B cell (primary cell): ENCODE results near the gene COX17. TPM values are rescaled to one million over a fixed set of nuclear protein-coding genes. Genes with fewer than 3 reads are reported as not detected.

Experiments used
- ATAC-seq: fragments of 200-7000 bp; cut with Tn5 transposase; one replicate; pipeline ENCODE4 v1.10.0; 2021; ENCODE audit warnings: low read depth, mild to moderate bottlenecking, moderate number of reproducible peaks, moderate library complexity
- CTCF ChIA-PET: fragments of 350-600 bp; sonication (Branson Sonifier 250); formaldehyde crosslinking; loops from one replicate; lab custom pipeline; 2021; ENCODE audit warnings: antibody characterized with exemption, inconsistent platforms; lab: Charles Lee
- POLR2A ChIA-PET: fragments of 350-600 bp; sonication (Branson Sonifier 250); formaldehyde crosslinking; loops from one replicate; lab custom pipeline; 2021; ENCODE audit warnings: antibody characterized with exemption; lab: Charles Lee
- DNase-seq: peaks from one replicate; pipeline ENCODE4 v3.0.0; 2013
- H2AFZ ChIP-seq: 2 replicates; pipeline ENCODE4 v1.6.1; 2012; ENCODE audit warnings: mild to moderate bottlenecking, low read depth, low read length; ENCODE audit not compliant: insufficient read depth, poor library complexity, severe bottlenecking
- H3K27ac ChIP-seq, 2 donors: 1 replicate in 1 of 2; 2 replicates in 1 of 2; pipeline ENCODE4 v1.5.1; 2012 to 2013; ENCODE audit warnings: low read length in 2 of 2, mild to moderate bottlenecking in 2 of 2, moderate library complexity in 1 of 2
- H3K27me3 ChIP-seq, 4 experiments: fragments of 200-600 bp in 1 of 4; sonication (generic) in 1 of 4; replicated peaks in 1 of 4; 1 replicate in 2 of 4; 2 replicates in 2 of 4; pipeline versions ENCODE4 v1.6.1 to v1.7.0; 2013 to 2016; ENCODE audit warnings: low read length in 3 of 4, mild to moderate bottlenecking in 2 of 4, mixed read lengths in 1 of 4, moderate library complexity in 1 of 4; ENCODE audit not compliant: insufficient read depth in 4 of 4, control insufficient read depth in 3 of 4; ENCODE audit errors: control extremely low read depth in 1 of 4
- H3K36me3 ChIP-seq, 2 experiments: replicated peaks in 1 of 2; 1 replicate in 1 of 2; 2 replicates in 1 of 2; pipeline versions ENCODE4 v1.6.1 to v1.7.1; 2013; ENCODE audit warnings: low read length in 1 of 2; ENCODE audit not compliant: insufficient read depth in 2 of 2, control insufficient read depth in 1 of 2; ENCODE audit errors: control extremely low read depth in 1 of 2, extremely low read depth in 1 of 2
- H3K4me1 ChIP-seq, 2 donors: fragments of 200-600 bp in 1 of 2; sonication (generic) in 1 of 2; 1 replicate in 1 of 2; 2 replicates in 1 of 2; pipeline versions ENCODE4 v1.5.1 to v1.6.1; 2013 to 2017; ENCODE audit warnings: low read length in 2 of 2; ENCODE audit not compliant: control insufficient read depth in 2 of 2, insufficient read depth in 2 of 2
- H3K4me2 ChIP-seq: replicated peaks from 2 replicates; pipeline ENCODE3; 2012; ENCODE audit warnings: mild to moderate bottlenecking, low read depth, low read length; ENCODE audit not compliant: poor library complexity, severe bottlenecking
- H3K4me3 ChIP-seq, 5 experiments: fragments of 200-600 bp in 1 of 5; sonication (generic) in 1 of 5; 1 replicate in 3 of 5; 2 replicates in 2 of 5; pipeline versions ENCODE4 v1.5.1 to v1.7.0; 2011 to 2016; ENCODE audit warnings: low read length in 4 of 5, mild to moderate bottlenecking in 4 of 5, low read depth in 2 of 5, control low read depth in 1 of 5, moderate library complexity in 1 of 5; ENCODE audit not compliant: insufficient read depth in 1 of 5; ENCODE audit errors: control extremely low read depth in 1 of 5, extremely low read depth in 1 of 5
- H3K79me2 ChIP-seq: fragments of 200-600 bp; sonication (generic); one replicate; pipeline ENCODE4 v1.6.0; 2016; ENCODE audit warnings: low read length; ENCODE audit not compliant: control insufficient read depth, insufficient read depth
- H3K9ac ChIP-seq: fragments of 200-600 bp; sonication (generic); 2 replicates; pipeline ENCODE4 v1.6.1; 2017; ENCODE audit warnings: mild to moderate bottlenecking, low read length, moderate library complexity
- H3K9me3 ChIP-seq, 3 donors: one replicate each; pipeline versions ENCODE4 v1.6.1 to v1.7.1; 2013; ENCODE audit warnings: low read length in 2 of 3; ENCODE audit not compliant: control insufficient read depth in 2 of 3, insufficient read depth in 1 of 3; ENCODE audit errors: control extremely low read depth in 1 of 3
- H4K20me1 ChIP-seq: 2 replicates; pipeline ENCODE4 v1.6.0; 2012; ENCODE audit warnings: mild to moderate bottlenecking, low read length; ENCODE audit not compliant: insufficient read depth, control insufficient read depth, poor library complexity, severe bottlenecking
- H3K27ac Mint-ChIP-seq: one replicate; pipeline ENCODE4 v1.8.0; 2021; ENCODE audit warnings: mixed read lengths
- H3K27me3 Mint-ChIP-seq: one replicate; pipeline ENCODE4 v1.8.0; 2021; ENCODE audit warnings: mixed read lengths
- H3K4me1 Mint-ChIP-seq: one replicate; pipeline ENCODE4 v1.8.0; 2021; ENCODE audit warnings: mixed read lengths
- H3K4me3 Mint-ChIP-seq: one replicate; pipeline ENCODE4 v1.8.0; 2021; ENCODE audit warnings: mixed read lengths
- H3K9me3 Mint-ChIP-seq: one replicate; pipeline ENCODE4 v1.8.0; 2022; ENCODE audit warnings: mixed read lengths; ENCODE audit not compliant: insufficient read depth
- EZH2 ChIP-seq: IDR thresholded peaks from 2 replicates; pipeline ENCODE4 v1.6.1; 2012; ENCODE audit warnings: borderline replicate concordance, low read depth, mild to moderate bottlenecking, moderate library complexity, low read length; ENCODE audit not compliant: insufficient read depth, poor library complexity, severe bottlenecking
- WGBS: methylation state at CpG from one replicate; pipeline ENCODE4 v1.1.5; 2013; ENCODE audit warnings: missing lambda C conversion rate; ENCODE audit not compliant: insufficient coverage; 5-methylcytosine and 5-hydroxymethylcytosine counted together
- intact Hi-C: fragments of 100-400 bp; cut with micrococcal nuclease; formaldehyde crosslinking; loops from one replicate; pipeline ENCODE4 v1.10.0; 2022
- polyA plus RNA-seq: library from polyadenylated mRNA; depleted of rRNA; stranded (reverse); fragments of >200 nt; gene quantifications from 2 replicates; pipeline ENCODE4 v1.2.3, GENCODE V29; 2012
- total RNA-seq, 2 donors: library from RNA; stranded (reverse); fragments of 120-200 nt in 1 of 2; gene quantifications; 1 replicate in 1 of 2; 2 replicates in 1 of 2; pipeline versions ENCODE4 v1.2.3 to v1.2.4, GENCODE V29; 2013 to 2022
- TF ChIP-seq, protein P1 (sequence below): fragments of 200-600 bp; IDR thresholded peaks from one replicate; pipeline ENCODE4 v1.8.0; 2022; ENCODE audit warnings: antibody characterized with exemption, mild to moderate bottlenecking

Gene COX17
- total and polyA plus RNA-seq, 2 donors (not counting 1 experiment from before 2014, with no cell fraction given) = 20.0 to 47.8 TPM

DNA sequence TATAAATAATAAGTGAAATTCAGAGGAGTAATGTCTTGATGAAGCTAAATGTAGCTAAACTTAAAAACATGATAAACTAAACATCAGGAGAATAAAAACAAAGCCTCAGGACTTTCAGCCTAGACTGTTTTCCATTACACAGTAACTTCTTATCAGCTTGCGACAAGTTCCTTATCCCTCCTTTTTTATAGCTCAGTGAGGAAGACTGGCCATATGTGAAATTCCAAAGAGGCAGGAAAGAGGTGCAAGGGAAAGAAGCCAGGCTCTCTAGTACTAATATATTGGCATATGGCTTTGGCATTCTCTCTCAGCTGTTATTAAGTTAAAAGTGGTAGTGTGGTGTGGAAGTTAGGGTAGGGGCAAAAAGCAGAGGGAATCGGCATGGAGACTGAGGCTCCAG, 4.4 kb downstream of the COX17 start:
- no peaks in the 10 kb centered on the region for H3K27me3 ChIP-seq
- Mint-ChIP-seq H3K27ac (no peak overlapping the region), H3K9me3 (no peaks in the 10 kb centered on the region), H3K27me3 (no peaks in the 10 kb centered on the region), H3K4me1 (peaks cover 27% of the 10 kb centered on the region), H3K4me3 (no peak overlapping the region)
- intact Hi-C loops = loop anchor here (10.0 kb wide), 1 partner anchor 672 kb away; the partner anchor contains the start of gene LRRC58
- H3K9ac ChIP-seq = no peak overlapping the region
- H3K27ac ChIP-seq = no peak overlapping the region
- DNase-seq (no peak), ATAC-seq (no peak)
- TF ChIP-seq, protein P1, sequence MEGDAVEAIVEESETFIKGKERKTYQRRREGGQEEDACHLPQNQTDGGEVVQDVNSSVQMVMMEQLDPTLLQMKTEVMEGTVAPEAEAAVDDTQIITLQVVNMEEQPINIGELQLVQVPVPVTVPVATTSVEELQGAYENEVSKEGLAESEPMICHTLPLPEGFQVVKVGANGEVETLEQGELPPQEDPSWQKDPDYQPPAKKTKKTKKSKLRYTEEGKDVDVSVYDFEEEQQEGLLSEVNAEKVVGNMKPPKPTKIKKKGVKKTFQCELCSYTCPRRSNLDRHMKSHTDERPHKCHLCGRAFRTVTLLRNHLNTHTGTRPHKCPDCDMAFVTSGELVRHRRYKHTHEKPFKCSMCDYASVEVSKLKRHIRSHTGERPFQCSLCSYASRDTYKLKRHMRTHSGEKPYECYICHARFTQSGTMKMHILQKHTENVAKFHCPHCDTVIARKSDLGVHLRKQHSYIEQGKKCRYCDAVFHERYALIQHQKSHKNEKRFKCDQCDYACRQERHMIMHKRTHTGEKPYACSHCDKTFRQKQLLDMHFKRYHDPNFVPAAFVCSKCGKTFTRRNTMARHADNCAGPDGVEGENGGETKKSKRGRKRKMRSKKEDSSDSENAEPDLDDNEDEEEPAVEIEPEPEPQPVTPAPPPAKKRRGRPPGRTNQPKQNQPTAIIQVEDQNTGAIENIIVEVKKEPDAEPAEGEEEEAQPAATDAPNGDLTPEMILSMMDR = no peak
- no peak for TF ChIP-seq EZH2
- CTCF ChIA-PET = interaction anchor here (1.0 to 1.8 kb wide), 8 partner anchors 8 to 475 kb away, joined by 3 to 9 read pairs (median 3); no protein-coding TSS in a partner anchor
- H3K79me2 ChIP-seq = peaks cover 16% of the 10 kb centered on the region
- H3K9me3 ChIP-seq = no peaks in the 10 kb centered on the region
- no CpG with 5 or more reads among the region's 2 CpGs for WGBS
- H3K36me3 ChIP-seq = peaks cover 8 to 64% of the 10 kb centered on the region in 2 experiments
- POLR2A ChIA-PET = no interaction called here
- H3K4me2 ChIP-seq = no peak overlapping the region
- H3K4me1 ChIP-seq = peaks cover 15 to 17% of the 10 kb centered on the region in 2 donors
- no peaks in the 10 kb centered on the region for H4K20me1 ChIP-seq
- no peak overlapping the region for H3K4me3 ChIP-seq
- no peak overlapping the region for H2AFZ ChIP-seq

GRCh38 chr3:119669906-119670570, 7.2 kb downstream of the COX17 start:
- H4K20me1 ChIP-seq = no peaks in the 10 kb centered on the region
- H3K9ac ChIP-seq = no peak overlapping the region
- H3K27me3 Mint-ChIP-seq = no peaks in the 10 kb centered on the region
- peaks cover 8 to 61% of the 10 kb centered on the region in 2 experiments for H3K36me3 ChIP-seq
- peaks cover under 1 to 4% of the 10 kb centered on the region in 2 donors for H3K4me1 ChIP-seq
- H3K9me3 ChIP-seq = no peaks in the 10 kb centered on the region
- peak overlapping the region; percentile 10 for H3K27ac Mint-ChIP-seq
- intact Hi-C loops = loop anchor here (10.0 kb wide), 1 partner anchor 675 kb away; the partner anchor contains the start of gene LRRC58
- ATAC-seq = no peak
- no peak for TF ChIP-seq EZH2
- TF ChIP-seq, protein P1 = no peak
- no peak overlapping the region for H3K4me3 ChIP-seq
- WGBS = 100% methylated on average over 1 of the region's 5 CpGs
- no peaks in the 10 kb centered on the region for H3K27me3 ChIP-seq
- ChIA-PET CTCF (no interaction called here), POLR2A (no interaction called here)
- no peak for DNase-seq
- peaks cover 18% of the 10 kb centered on the region for H3K4me1 Mint-ChIP-seq
- no peak overlapping the region for H3K4me3 Mint-ChIP-seq
- no peaks in the 10 kb centered on the region for H3K9me3 Mint-ChIP-seq
- H3K4me2 ChIP-seq = no peak overlapping the region
- H2AFZ ChIP-seq = no peak overlapping the region
- peaks cover 4% of the 10 kb centered on the region for H3K79me2 ChIP-seq
- peak overlapping the region in 1 of 2 donors; percentile 32 for H3K27ac ChIP-seq
